H1 (cell line): ENCODE results near the gene TLL2. TPM values are rescaled to one million over a fixed set of nuclear protein-coding genes. Genes with fewer than 3 reads are reported as not detected.

ENCODE experiments used
- CTCF ChIA-PET: fragments of 300-600 bp; sonication (Branson Sonifier 250); formaldehyde crosslinking; loops from one replicate; lab custom pipeline; 2021; ENCODE audit not compliant: partially characterized antibody; lab: Charles Lee
- POLR2A ChIA-PET: fragments of 300-600 bp; sonication (Branson Sonifier 250); formaldehyde crosslinking; loops from one replicate; lab custom pipeline; 2021; ENCODE audit warnings: inconsistent platforms; ENCODE audit not compliant: partially characterized antibody; lab: Charles Lee
- DNase-seq, 2 experiments: peaks; one replicate each; pipeline versions ENCODE4 v3.0.0 to v3.0.0-alpha.2; 2010 to 2022; ENCODE audit warnings: low spot score in 2 of 2, low read depth in 1 of 2, mixed read lengths in 1 of 2
- FAIRE-seq: peaks from 2 replicates; lab custom pipeline; 2011; peaks lifted over from hg19 to GRCh38; lab: Jason Lieb, UNC
- H2AFZ ChIP-seq: 2 replicates; pipeline ENCODE4 v1.8.1; 2012; ENCODE audit warnings: low read length, inconsistent platforms
- H2AK5ac ChIP-seq: 2 replicates; pipeline ENCODE4 v1.6.1; 2013; ENCODE audit warnings: low read depth, low read length
- H2BK120ac ChIP-seq: replicated peaks from 2 replicates; pipeline ENCODE3; 2013; ENCODE audit warnings: low read depth, low read length, inconsistent platforms
- H2BK12ac ChIP-seq: 2 replicates; pipeline ENCODE4 v1.6.1; 2013; ENCODE audit warnings: low read depth, low read length
- H2BK15ac ChIP-seq: 2 replicates; pipeline ENCODE4 v1.6.1; 2013; ENCODE audit warnings: low read length
- H2BK20ac ChIP-seq: 2 replicates; pipeline ENCODE4 v1.6.1; 2013; ENCODE audit warnings: low read length
- H2BK5ac ChIP-seq: 2 replicates; pipeline ENCODE4 v1.6.1; 2013; ENCODE audit warnings: low read depth, low read length
- H3K14ac ChIP-seq: 2 replicates; pipeline ENCODE4 v1.6.1; 2013; ENCODE audit warnings: inconsistent platforms; ENCODE audit not compliant: insufficient read length
- H3K18ac ChIP-seq: 2 replicates; pipeline ENCODE4 v1.6.1; 2013; ENCODE audit warnings: low read length; ENCODE audit errors: extremely low read depth
- H3K23ac ChIP-seq: 2 replicates; pipeline ENCODE4 v1.6.1; 2013; ENCODE audit warnings: inconsistent platforms; ENCODE audit not compliant: insufficient read length
- H3K23me2 ChIP-seq: 2 replicates; pipeline ENCODE4 v1.6.1; 2013; ENCODE audit warnings: low read depth, low read length
- H3K27ac ChIP-seq: 2 replicates; pipeline ENCODE4 v1.6.1; 2011; ENCODE audit warnings: low read depth, low read length, inconsistent platforms
- H3K27me3 ChIP-seq, 4 experiments: replicated peaks in 1 of 4; 1 replicate in 1 of 4; 2 replicates in 3 of 4; pipeline versions ENCODE4 v1.6.1 to v1.8.1; 2011 to 2013; ENCODE audit warnings: low read length in 3 of 4, mild to moderate bottlenecking in 3 of 4, inconsistent platforms in 2 of 4, mixed read lengths in 2 of 4, moderate library complexity in 1 of 4; ENCODE audit not compliant: control insufficient read depth in 3 of 4, insufficient read depth in 3 of 4; ENCODE audit errors: extremely low read depth in 1 of 4
- H3K36me3 ChIP-seq, 4 experiments: 2 replicates each; pipeline versions ENCODE4 v1.6.1 to v1.8.1; 2011 to 2013; ENCODE audit warnings: mild to moderate bottlenecking in 4 of 4, low read length in 3 of 4, moderate library complexity in 2 of 4, control low read depth in 1 of 4, inconsistent platforms in 1 of 4; ENCODE audit not compliant: insufficient read depth in 4 of 4, control insufficient read depth in 2 of 4
- H3K4ac ChIP-seq: replicated peaks from 2 replicates; pipeline ENCODE3; 2013; ENCODE audit warnings: low read length, low read depth, mixed read lengths, inconsistent platforms; ENCODE audit not compliant: insufficient read length
- H3K4me1 ChIP-seq, 4 experiments: replicated peaks in 1 of 4; 1 replicate in 1 of 4; 2 replicates in 3 of 4; pipeline versions ENCODE4 v1.6.1 to v1.8.1; 2011 to 2013; ENCODE audit warnings: low read length in 3 of 4, inconsistent platforms in 2 of 4, mixed read lengths in 1 of 4; ENCODE audit not compliant: insufficient read depth in 4 of 4, control insufficient read depth in 3 of 4
- H3K4me2 ChIP-seq, 2 experiments: 2 replicates each; pipeline versions ENCODE4 v1.6.1 to v1.8.1; 2011 to 2013; ENCODE audit warnings: low read depth in 2 of 2, low read length in 2 of 2, control low read depth in 1 of 2, inconsistent platforms in 1 of 2, mild to moderate bottlenecking in 1 of 2; ENCODE audit not compliant: insufficient read depth in 1 of 2
- H3K4me3 ChIP-seq, 4 experiments: fragments of 200-600, 300-600 bp in 1 of 4; sonication (generic), shearing (Covaris generic), sonication (Bioruptor Twin) in 1 of 4; 2 replicates each; pipeline versions ENCODE4 v1.5.1 to v1.8.1; 2011 to 2016; ENCODE audit warnings: low read length in 4 of 4, low read depth in 3 of 4, control low read depth in 2 of 4, inconsistent platforms in 2 of 4, mild to moderate bottlenecking in 2 of 4, mixed read lengths in 1 of 4, moderate library complexity in 1 of 4; ENCODE audit not compliant: insufficient read depth in 2 of 4; ENCODE audit errors: extremely low read depth in 1 of 4
- H3K56ac ChIP-seq: replicated peaks from 2 replicates; pipeline ENCODE3; 2013; ENCODE audit warnings: low read depth, mild to moderate bottlenecking, mixed read lengths, low read length, inconsistent platforms; ENCODE audit not compliant: insufficient read length
- H3K79me1 ChIP-seq: 2 replicates; pipeline ENCODE4 v1.6.1; 2013; ENCODE audit warnings: low read depth, low read length, control low read depth
- H3K79me2 ChIP-seq, 2 experiments: 2 replicates each; pipeline versions ENCODE4 v1.6.1 to v1.8.1; 2012 to 2013; ENCODE audit warnings: low read length in 2 of 2, mild to moderate bottlenecking in 2 of 2, inconsistent platforms in 1 of 2; ENCODE audit not compliant: insufficient read depth in 2 of 2, control insufficient read depth in 1 of 2
- H3K9ac ChIP-seq, 4 experiments: replicated peaks in 1 of 4; 1 replicate in 1 of 4; 2 replicates in 3 of 4; pipeline versions ENCODE4 v1.6.1 to v1.8.1; 2011 to 2013; ENCODE audit warnings: low read depth in 3 of 4, low read length in 3 of 4, control low read depth in 2 of 4, mild to moderate bottlenecking in 2 of 4, moderate library complexity in 2 of 4, inconsistent platforms in 1 of 4; ENCODE audit errors: extremely low read depth in 1 of 4
- H3K9me3 ChIP-seq, 2 experiments: 2 replicates each; pipeline versions ENCODE4 v1.6.1 to v1.8.1; 2012 to 2013; ENCODE audit warnings: mild to moderate bottlenecking in 2 of 2, moderate library complexity in 2 of 2, control low read depth in 1 of 2, inconsistent platforms in 1 of 2, low read depth in 1 of 2, low read length in 1 of 2, mixed read lengths in 1 of 2; ENCODE audit not compliant: insufficient read depth in 2 of 2
- H4K20me1 ChIP-seq, 2 experiments: replicated peaks in 1 of 2; 2 replicates each; pipeline versions ENCODE3 to v1.8.1; 2011 to 2013; ENCODE audit warnings: inconsistent platforms in 2 of 2, low read length in 2 of 2, mild to moderate bottlenecking in 1 of 2; ENCODE audit not compliant: insufficient read depth in 2 of 2, control insufficient read depth in 1 of 2
- H4K5ac ChIP-seq: 2 replicates; pipeline ENCODE4 v1.6.1; 2013; ENCODE audit warnings: low read length, low read depth, mixed read lengths, inconsistent platforms; ENCODE audit not compliant: insufficient read length
- H4K8ac ChIP-seq: 2 replicates; pipeline ENCODE4 v1.8.0; 2013; ENCODE audit warnings: mild to moderate bottlenecking, moderate library complexity, low read length, inconsistent platforms; ENCODE audit not compliant: insufficient read depth; ENCODE audit errors: extremely low read depth
- H4K91ac ChIP-seq: replicated peaks from 2 replicates; pipeline ENCODE3; 2013; ENCODE audit warnings: low read length, mixed read lengths, inconsistent platforms; ENCODE audit not compliant: insufficient read length
- CBX8 ChIP-seq: fragments of 300-800, 300-1000 bp; sonication (generic); IDR thresholded peaks from 2 replicates; pipeline ENCODE4 v1.7.1; 2016; ENCODE audit warnings: low read depth, low read length, borderline replicate concordance
- CEBPB ChIP-seq: IDR thresholded peaks from 2 replicates; pipeline ENCODE4 v1.6.1; 2012; ENCODE audit warnings: low read depth, low read length
- CHD1 ChIP-seq: IDR thresholded peaks from 2 replicates; pipeline ENCODE4 v1.6.1; 2012; ENCODE audit warnings: low read depth, low read length, improper control_type of control experiment
- E2F6 ChIP-seq: IDR thresholded peaks from 2 replicates; pipeline ENCODE4 v1.6.1; 2012; ENCODE audit warnings: inconsistent platforms
- FOSL1 ChIP-seq: IDR thresholded peaks from 2 replicates; pipeline ENCODE4 v1.6.1; 2011; ENCODE audit warnings: mild to moderate bottlenecking, low read depth, low read length, moderate library complexity; ENCODE audit not compliant: insufficient read depth
- GABPA ChIP-seq: IDR thresholded peaks from 2 replicates; pipeline ENCODE4 v1.6.1; 2011; ENCODE audit warnings: mild to moderate bottlenecking, low read length, moderate library complexity, borderline replicate concordance; ENCODE audit not compliant: insufficient read depth
- JUND ChIP-seq: IDR thresholded peaks from 2 replicates; pipeline ENCODE4 v1.6.1; 2011; ENCODE audit warnings: mild to moderate bottlenecking, improper control_type of control experiment, low read length
- POU5F1 ChIP-seq: IDR thresholded peaks from 2 replicates; pipeline ENCODE4 v1.6.1; 2011; ENCODE audit warnings: low read depth, mild to moderate bottlenecking, low read length, moderate library complexity
- RAD21 ChIP-seq, 2 experiments: IDR thresholded peaks in 1 of 2; conservative IDR thresholded peaks in 1 of 2; 2 replicates each; pipeline ENCODE4 v1.6.1; 2011; ENCODE audit warnings: low read depth in 2 of 2, low read length in 2 of 2, improper control_type of control experiment in 1 of 2, inconsistent platforms in 1 of 2, mild to moderate bottlenecking in 1 of 2, moderate library complexity in 1 of 2
- SUZ12 ChIP-seq: fragments of 200-600 bp; sonication (generic); IDR thresholded peaks from 2 replicates; pipeline ENCODE4 v1.6.1; 2012; ENCODE audit warnings: mild to moderate bottlenecking, inconsistent platforms, low read length, moderate library complexity, mixed read lengths
- WGBS, 2 experiments: shearing (Covaris generic) in 1 of 2; methylation state at CpG; one replicate each; pipeline versions ENCODE4 v1.1.6 to v1.1.7; 2013 to 2015; ENCODE audit warnings: low lambda C conversion rate in 2 of 2, mixed read lengths in 2 of 2, inconsistent platforms in 1 of 2, low coverage in 1 of 2, missing lambda C conversion rate in 1 of 2; ENCODE audit not compliant: insufficient replicate concordance in 2 of 2, insufficient coverage in 1 of 2, insufficient read length in 1 of 2; ENCODE audit errors: extremely low coverage in 1 of 2, missing lambda C conversion rate in 1 of 2; 5-methylcytosine and 5-hydroxymethylcytosine counted together
- polyA plus RNA-seq, 7 experiments: library from polyadenylated mRNA; depleted of rRNA in 3 of 7; stranded (reverse) in 5 of 7; unstranded in 2 of 7; fragments of >200 nt in 5 of 7; fragments of 200-250 nt in 2 of 7; gene quantifications; 1 replicate in 5 of 7; 2 replicates in 1 of 7; 4 replicates in 1 of 7; pipeline versions ENCODE4 v1.2.1 to v1.2.3, GENCODE V29; 2011 to 2013; ENCODE audit warnings: missing spikeins in 2 of 7, mixed read lengths in 2 of 7
- total RNA-seq: library from RNA; stranded (reverse); fragmentation: NEBNext Ultra II Directional; extraction: Animal tissue kit (Norgen Biotek cat#: 25700); gene quantifications from 2 replicates; pipeline ENCODE4 v1.2.1, GENCODE V29; 2021

TLL2 gene
- total and polyA plus RNA-seq, 2 of the 8 experiments (the other 6 are each of a cell fraction or from before 2014, with no cell fraction given): 2.4 to 3.2 TPM

- Histone ChIP-seq H3K4me1 (peaks cover 0 to 2% (median 1%) of the 10 kb centered on the region in 4 experiments; a peak in 1 of 7 replicates), H3K27me3 (0 out of 7 replicates have a peak, but pooled peaks cover 0 to 1% (median 0%) of the 10 kb centered on the region in 4 experiments), H4K91ac (no peak overlapping the region), H2BK12ac (peak overlapping the region; percentile 18; the same call in 1 of the 2 replicates), H2BK120ac (no peak overlapping the region), H4K8ac (no peak overlapping the region), H3K56ac (no peak overlapping the region), H3K9ac (no peak overlapping the region), H2AK5ac (no peak overlapping the region), H3K79me2 (no peaks in the 10 kb centered on the region), H3K27ac (no peak overlapping the region), H3K36me3 (no peaks in the 10 kb centered on the region), H4K5ac (no peak overlapping the region), H3K23ac (no peak overlapping the region), H2AFZ (peak overlapping the region; percentile 99), H2BK15ac (0 out of 2 replicates have a peak overlapping the region, but pooled peaks have one; percentile 32), H3K4me2 (no peak overlapping the region; a peak in 1 of 4 replicates), H3K23me2 (no peaks in the 10 kb centered on the region), H2BK5ac (no peak overlapping the region), H3K14ac (no peak overlapping the region), H3K18ac (0 out of 2 replicates have a peak overlapping the region, but pooled peaks have one; percentile 16), H3K9me3 (no peaks in the 10 kb centered on the region), H4K20me1 (no peaks in the 10 kb centered on the region), H3K4ac (no peak overlapping the region), H3K4me3 (no peak overlapping the region), H3K79me1 (no peaks in the 10 kb centered on the region), H2BK20ac (peak overlapping the region; percentile 51; the same call in 1 of the 2 replicates)
- POLR2A ChIA-PET: interaction anchor here (0.6 to 1.9 kb wide), 3 partner anchors 25 to 461 kb away, joined by 3 to 5 read pairs (median 4); partner anchors contain the start of gene ZNF518A
- WGBS, 2 experiments: 52% methylated on average over 5 of the region's 5 CpGs; no CpG with 5 or more reads in 1 of the 2 experiments
- CTCF ChIA-PET: interaction anchor here (0.5 to 9.0 kb wide), 37 partner anchors 8 to 932 kb away, joined by 3 to 197 read pairs (median 4); partner anchors contain the start of genes OPALIN and TLL2
- peak in 1 of 2 experiments; percentile 50 for DNase-seq
- FAIRE-seq: peak; percentile 96
- TF ChIP-seq CHD1 (no peak), RAD21 (IDR thresholded peaks at IDR 0.05 in 1 of 2, conservative IDR thresholded peaks at IDR 0.05 in 1 of 2; ENCODE audit: low read depth in 2 of 2, low read length in 2 of 2) (peak; percentile 79 to 85), E2F6 (no peak), POU5F1 (no peak), FOSL1 (no peak), GABPA (no peak), CBX8 (no peak), JUND (no peak), CEBPB (0 out of 2 replicates have a peak, but pooled peaks have one; percentile 37), SUZ12 (no peak)
These were observed 178.9 kb downstream of the TLL2 start for GRCh38 chr10:96334616-96335526.
